H1 (cell line): ENCODE results near the gene GTSF1L. TPM values are rescaled to one million over a fixed set of nuclear protein-coding genes. Genes with fewer than 3 reads are reported as not detected.

ENCODE experiments used
- CTCF ChIA-PET: fragments of 300-600 bp; sonication (Branson Sonifier 250); formaldehyde crosslinking; loops from one replicate; lab custom pipeline; 2021; ENCODE audit not compliant: partially characterized antibody; lab: Charles Lee
- POLR2A ChIA-PET: fragments of 300-600 bp; sonication (Branson Sonifier 250); formaldehyde crosslinking; loops from one replicate; lab custom pipeline; 2021; ENCODE audit warnings: inconsistent platforms; ENCODE audit not compliant: partially characterized antibody; lab: Charles Lee
- DNase-seq, 2 experiments: peaks; one replicate each; pipeline versions ENCODE4 v3.0.0 to v3.0.0-alpha.2; 2010 to 2022; ENCODE audit warnings: low spot score in 2 of 2, low read depth in 1 of 2, mixed read lengths in 1 of 2
- FAIRE-seq: peaks from 2 replicates; lab custom pipeline; 2011; peaks lifted over from hg19 to GRCh38; lab: Jason Lieb, UNC
- H2AFZ ChIP-seq: 2 replicates; pipeline ENCODE4 v1.8.1; 2012; ENCODE audit warnings: low read length, inconsistent platforms
- H2AK5ac ChIP-seq: 2 replicates; pipeline ENCODE4 v1.6.1; 2013; ENCODE audit warnings: low read depth, low read length
- H2BK120ac ChIP-seq: replicated peaks from 2 replicates; pipeline ENCODE3; 2013; ENCODE audit warnings: low read depth, low read length, inconsistent platforms
- H2BK12ac ChIP-seq: 2 replicates; pipeline ENCODE4 v1.6.1; 2013; ENCODE audit warnings: low read depth, low read length
- H2BK15ac ChIP-seq: 2 replicates; pipeline ENCODE4 v1.6.1; 2013; ENCODE audit warnings: low read length
- H2BK20ac ChIP-seq: 2 replicates; pipeline ENCODE4 v1.6.1; 2013; ENCODE audit warnings: low read length
- H2BK5ac ChIP-seq: 2 replicates; pipeline ENCODE4 v1.6.1; 2013; ENCODE audit warnings: low read depth, low read length
- H3K14ac ChIP-seq: 2 replicates; pipeline ENCODE4 v1.6.1; 2013; ENCODE audit warnings: inconsistent platforms; ENCODE audit not compliant: insufficient read length
- H3K18ac ChIP-seq: 2 replicates; pipeline ENCODE4 v1.6.1; 2013; ENCODE audit warnings: low read length; ENCODE audit errors: extremely low read depth
- H3K23ac ChIP-seq: 2 replicates; pipeline ENCODE4 v1.6.1; 2013; ENCODE audit warnings: inconsistent platforms; ENCODE audit not compliant: insufficient read length
- H3K23me2 ChIP-seq: 2 replicates; pipeline ENCODE4 v1.6.1; 2013; ENCODE audit warnings: low read depth, low read length
- H3K27ac ChIP-seq: 2 replicates; pipeline ENCODE4 v1.6.1; 2011; ENCODE audit warnings: low read depth, low read length, inconsistent platforms
- H3K27me3 ChIP-seq, 4 experiments: replicated peaks in 1 of 4; 1 replicate in 1 of 4; 2 replicates in 3 of 4; pipeline versions ENCODE4 v1.6.1 to v1.8.1; 2011 to 2013; ENCODE audit warnings: low read length in 3 of 4, mild to moderate bottlenecking in 3 of 4, inconsistent platforms in 2 of 4, mixed read lengths in 2 of 4, moderate library complexity in 1 of 4; ENCODE audit not compliant: control insufficient read depth in 3 of 4, insufficient read depth in 3 of 4; ENCODE audit errors: extremely low read depth in 1 of 4
- H3K36me3 ChIP-seq, 4 experiments: 2 replicates each; pipeline versions ENCODE4 v1.6.1 to v1.8.1; 2011 to 2013; ENCODE audit warnings: mild to moderate bottlenecking in 4 of 4, low read length in 3 of 4, moderate library complexity in 2 of 4, control low read depth in 1 of 4, inconsistent platforms in 1 of 4; ENCODE audit not compliant: insufficient read depth in 4 of 4, control insufficient read depth in 2 of 4
- H3K4ac ChIP-seq: replicated peaks from 2 replicates; pipeline ENCODE3; 2013; ENCODE audit warnings: low read length, low read depth, mixed read lengths, inconsistent platforms; ENCODE audit not compliant: insufficient read length
- H3K4me1 ChIP-seq, 4 experiments: replicated peaks in 1 of 4; 1 replicate in 1 of 4; 2 replicates in 3 of 4; pipeline versions ENCODE4 v1.6.1 to v1.8.1; 2011 to 2013; ENCODE audit warnings: low read length in 3 of 4, inconsistent platforms in 2 of 4, mixed read lengths in 1 of 4; ENCODE audit not compliant: insufficient read depth in 4 of 4, control insufficient read depth in 3 of 4
- H3K4me2 ChIP-seq, 2 experiments: 2 replicates each; pipeline versions ENCODE4 v1.6.1 to v1.8.1; 2011 to 2013; ENCODE audit warnings: low read depth in 2 of 2, low read length in 2 of 2, control low read depth in 1 of 2, inconsistent platforms in 1 of 2, mild to moderate bottlenecking in 1 of 2; ENCODE audit not compliant: insufficient read depth in 1 of 2
- H3K4me3 ChIP-seq, 4 experiments: fragments of 200-600, 300-600 bp in 1 of 4; sonication (generic), shearing (Covaris generic), sonication (Bioruptor Twin) in 1 of 4; 2 replicates each; pipeline versions ENCODE4 v1.5.1 to v1.8.1; 2011 to 2016; ENCODE audit warnings: low read length in 4 of 4, low read depth in 3 of 4, control low read depth in 2 of 4, inconsistent platforms in 2 of 4, mild to moderate bottlenecking in 2 of 4, mixed read lengths in 1 of 4, moderate library complexity in 1 of 4; ENCODE audit not compliant: insufficient read depth in 2 of 4; ENCODE audit errors: extremely low read depth in 1 of 4
- H3K56ac ChIP-seq: replicated peaks from 2 replicates; pipeline ENCODE3; 2013; ENCODE audit warnings: low read depth, mild to moderate bottlenecking, mixed read lengths, low read length, inconsistent platforms; ENCODE audit not compliant: insufficient read length
- H3K79me1 ChIP-seq: 2 replicates; pipeline ENCODE4 v1.6.1; 2013; ENCODE audit warnings: low read depth, low read length, control low read depth
- H3K79me2 ChIP-seq, 2 experiments: 2 replicates each; pipeline versions ENCODE4 v1.6.1 to v1.8.1; 2012 to 2013; ENCODE audit warnings: low read length in 2 of 2, mild to moderate bottlenecking in 2 of 2, inconsistent platforms in 1 of 2; ENCODE audit not compliant: insufficient read depth in 2 of 2, control insufficient read depth in 1 of 2
- H3K9ac ChIP-seq, 4 experiments: replicated peaks in 1 of 4; 1 replicate in 1 of 4; 2 replicates in 3 of 4; pipeline versions ENCODE4 v1.6.1 to v1.8.1; 2011 to 2013; ENCODE audit warnings: low read depth in 3 of 4, low read length in 3 of 4, control low read depth in 2 of 4, mild to moderate bottlenecking in 2 of 4, moderate library complexity in 2 of 4, inconsistent platforms in 1 of 4; ENCODE audit errors: extremely low read depth in 1 of 4
- H3K9me3 ChIP-seq, 2 experiments: 2 replicates each; pipeline versions ENCODE4 v1.6.1 to v1.8.1; 2012 to 2013; ENCODE audit warnings: mild to moderate bottlenecking in 2 of 2, moderate library complexity in 2 of 2, control low read depth in 1 of 2, inconsistent platforms in 1 of 2, low read depth in 1 of 2, low read length in 1 of 2, mixed read lengths in 1 of 2; ENCODE audit not compliant: insufficient read depth in 2 of 2
- H4K20me1 ChIP-seq, 2 experiments: replicated peaks in 1 of 2; 2 replicates each; pipeline versions ENCODE3 to v1.8.1; 2011 to 2013; ENCODE audit warnings: inconsistent platforms in 2 of 2, low read length in 2 of 2, mild to moderate bottlenecking in 1 of 2; ENCODE audit not compliant: insufficient read depth in 2 of 2, control insufficient read depth in 1 of 2
- H4K5ac ChIP-seq: 2 replicates; pipeline ENCODE4 v1.6.1; 2013; ENCODE audit warnings: low read length, low read depth, mixed read lengths, inconsistent platforms; ENCODE audit not compliant: insufficient read length
- H4K8ac ChIP-seq: 2 replicates; pipeline ENCODE4 v1.8.0; 2013; ENCODE audit warnings: mild to moderate bottlenecking, moderate library complexity, low read length, inconsistent platforms; ENCODE audit not compliant: insufficient read depth; ENCODE audit errors: extremely low read depth
- H4K91ac ChIP-seq: replicated peaks from 2 replicates; pipeline ENCODE3; 2013; ENCODE audit warnings: low read length, mixed read lengths, inconsistent platforms; ENCODE audit not compliant: insufficient read length
- PHF8 ChIP-seq: fragments of 200-600 bp; sonication (generic); conservative IDR thresholded peaks from 2 replicates; pipeline ENCODE4 v1.7.1; 2012; ENCODE audit warnings: low read depth, mild to moderate bottlenecking, inconsistent platforms, low read length, moderate library complexity
- RAD21 ChIP-seq, 2 experiments: IDR thresholded peaks in 1 of 2; conservative IDR thresholded peaks in 1 of 2; 2 replicates each; pipeline ENCODE4 v1.6.1; 2011; ENCODE audit warnings: low read depth in 2 of 2, low read length in 2 of 2, improper control_type of control experiment in 1 of 2, inconsistent platforms in 1 of 2, mild to moderate bottlenecking in 1 of 2, moderate library complexity in 1 of 2
- SRF ChIP-seq: IDR thresholded peaks from 2 replicates; pipeline ENCODE4 v1.6.1; 2011; ENCODE audit warnings: mild to moderate bottlenecking, low read depth, low read length, moderate library complexity
- WGBS, 2 experiments: shearing (Covaris generic) in 1 of 2; methylation state at CpG; one replicate each; pipeline versions ENCODE4 v1.1.6 to v1.1.7; 2013 to 2015; ENCODE audit warnings: low lambda C conversion rate in 2 of 2, mixed read lengths in 2 of 2, inconsistent platforms in 1 of 2, low coverage in 1 of 2, missing lambda C conversion rate in 1 of 2; ENCODE audit not compliant: insufficient replicate concordance in 2 of 2, insufficient coverage in 1 of 2, insufficient read length in 1 of 2; ENCODE audit errors: extremely low coverage in 1 of 2, missing lambda C conversion rate in 1 of 2; 5-methylcytosine and 5-hydroxymethylcytosine counted together
- polyA plus RNA-seq, 7 experiments: library from polyadenylated mRNA; depleted of rRNA in 3 of 7; stranded (reverse) in 5 of 7; unstranded in 2 of 7; fragments of >200 nt in 5 of 7; fragments of 200-250 nt in 2 of 7; gene quantifications; 1 replicate in 5 of 7; 2 replicates in 1 of 7; 4 replicates in 1 of 7; pipeline versions ENCODE4 v1.2.1 to v1.2.3, GENCODE V29; 2011 to 2013; ENCODE audit warnings: missing spikeins in 2 of 7, mixed read lengths in 2 of 7
- total RNA-seq: library from RNA; stranded (reverse); fragmentation: NEBNext Ultra II Directional; extraction: Animal tissue kit (Norgen Biotek cat#: 25700); gene quantifications from 2 replicates; pipeline ENCODE4 v1.2.1, GENCODE V29; 2021
- TF ChIP-seq, protein P1 (sequence below), 3 experiments: IDR thresholded peaks; 1 replicate in 2 of 3; 2 replicates in 1 of 3; pipeline versions ENCODE4 v1.5.1 to v1.6.1; 2011; ENCODE audit warnings: low read length in 3 of 3, mild to moderate bottlenecking in 3 of 3, inconsistent platforms in 2 of 3, low read depth in 1 of 3, moderate library complexity in 1 of 3; ENCODE audit not compliant: insufficient read depth in 1 of 3; ENCODE audit errors: control extremely low read depth in 1 of 3

GTSF1L gene
- total and polyA plus RNA-seq, 2 of the 8 experiments (the other 6 are each of a cell fraction or from before 2014, with no cell fraction given) = not detected

DNA sequence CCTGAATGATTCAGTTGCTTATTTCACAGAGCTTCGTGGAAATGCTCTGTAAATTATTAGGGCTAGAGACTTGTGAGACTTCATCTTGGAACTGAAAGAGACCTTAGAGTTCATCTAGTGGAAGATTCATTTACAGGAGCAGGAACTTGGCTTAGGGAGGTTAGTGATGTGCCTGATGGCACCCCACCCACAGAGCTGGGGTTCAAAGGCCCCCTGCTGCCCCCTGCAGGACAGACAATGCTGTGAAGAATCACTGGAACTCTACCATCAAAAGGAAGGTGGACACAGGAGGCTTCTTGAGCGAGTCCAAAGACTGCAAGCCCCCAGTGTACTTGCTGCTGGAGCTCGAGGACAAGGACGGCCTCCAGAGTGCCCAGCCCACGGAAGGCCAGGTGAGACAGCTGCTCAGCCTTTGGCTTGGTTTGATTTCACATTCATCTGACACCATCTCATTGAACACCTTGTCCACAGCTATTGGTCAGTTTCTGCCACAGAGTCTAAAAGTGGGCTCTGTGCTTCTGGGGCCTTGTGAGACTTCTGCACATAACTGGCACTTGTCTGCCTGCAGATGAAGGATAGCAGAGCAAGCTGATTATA lies 34.8 kb downstream of the GTSF1L start:
- Histone ChIP-seq H4K8ac (no peak overlapping the region), H3K79me2 (no peaks in the 10 kb centered on the region), H3K56ac (no peak overlapping the region), H3K4me2 (no peak overlapping the region), H2AK5ac (no peak overlapping the region), H2BK15ac (no peak overlapping the region), H2BK20ac (no peak overlapping the region), H3K27ac (no peak overlapping the region), H3K4ac (no peak overlapping the region), H4K5ac (no peak overlapping the region), H3K9ac (no peak overlapping the region), H3K79me1 (no peaks in the 10 kb centered on the region), H4K20me1 (peaks cover 3 to 4% of the 10 kb centered on the region in 2 experiments), H3K4me3 (no peak overlapping the region), H4K91ac (no peak overlapping the region), H3K18ac (no peak overlapping the region), H3K9me3 (no peaks in the 10 kb centered on the region), H3K36me3 (peaks cover 3 to 49% (median 27%) of the 10 kb centered on the region in 4 experiments; a peak in 7 of 8 replicates), H2AFZ (no peak overlapping the region), H3K23ac (no peak overlapping the region), H2BK5ac (no peak overlapping the region), H3K27me3 (no peaks in the 10 kb centered on the region), H2BK12ac (no peak overlapping the region), H3K14ac (no peak overlapping the region), H2BK120ac (no peak overlapping the region), H3K4me1 (peaks cover 0 to 2% (median 0%) of the 10 kb centered on the region in 4 experiments; a peak in 1 of 7 replicates), H3K23me2 (no peaks in the 10 kb centered on the region)
- WGBS, 2 experiments = 89% methylated on average over 5 of the region's 5 CpGs; no CpG with 5 or more reads in 1 of the 2 experiments
- TF ChIP-seq PHF8 (no peak), RAD21 (IDR thresholded peaks at IDR 0.05 in 1 of 2, conservative IDR thresholded peaks at IDR 0.05 in 1 of 2; ENCODE audit: low read depth in 2 of 2, low read length in 2 of 2) (peak; percentile 63 to 74), SRF (no peak)
- TF ChIP-seq, protein P1, sequence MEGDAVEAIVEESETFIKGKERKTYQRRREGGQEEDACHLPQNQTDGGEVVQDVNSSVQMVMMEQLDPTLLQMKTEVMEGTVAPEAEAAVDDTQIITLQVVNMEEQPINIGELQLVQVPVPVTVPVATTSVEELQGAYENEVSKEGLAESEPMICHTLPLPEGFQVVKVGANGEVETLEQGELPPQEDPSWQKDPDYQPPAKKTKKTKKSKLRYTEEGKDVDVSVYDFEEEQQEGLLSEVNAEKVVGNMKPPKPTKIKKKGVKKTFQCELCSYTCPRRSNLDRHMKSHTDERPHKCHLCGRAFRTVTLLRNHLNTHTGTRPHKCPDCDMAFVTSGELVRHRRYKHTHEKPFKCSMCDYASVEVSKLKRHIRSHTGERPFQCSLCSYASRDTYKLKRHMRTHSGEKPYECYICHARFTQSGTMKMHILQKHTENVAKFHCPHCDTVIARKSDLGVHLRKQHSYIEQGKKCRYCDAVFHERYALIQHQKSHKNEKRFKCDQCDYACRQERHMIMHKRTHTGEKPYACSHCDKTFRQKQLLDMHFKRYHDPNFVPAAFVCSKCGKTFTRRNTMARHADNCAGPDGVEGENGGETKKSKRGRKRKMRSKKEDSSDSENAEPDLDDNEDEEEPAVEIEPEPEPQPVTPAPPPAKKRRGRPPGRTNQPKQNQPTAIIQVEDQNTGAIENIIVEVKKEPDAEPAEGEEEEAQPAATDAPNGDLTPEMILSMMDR (IDR thresholded peaks at IDR 0.05; ENCODE audit: control extremely low read depth in 1 of 3, insufficient read depth in 1 of 3, low read depth in 1 of 3, low read length in 3 of 3) = peak; percentile 59 to 61 (median 61)
- peak; percentile 25 to 78 for DNase-seq
- POLR2A ChIA-PET = interaction anchor here (0.6 to 3.0 kb wide), 6 partner anchors 21 to 235 kb away, joined by 3 to 10 read pairs (median 3); no protein-coding TSS in a partner anchor
- CTCF ChIA-PET = interaction anchor here (0.6 to 6.4 kb wide), 16 partner anchors 9 to 1336 kb away, joined by 3 to 49 read pairs (median 4); partner anchors contain the start of gene SGK2
- no peak for FAIRE-seq
